GM19099 (cell line): ENCODE data around the gene CCDC102B.

ENCODE experiments used
- POLR2A ChIP-seq: IDR thresholded peaks from 3 replicates; pipeline ENCODE4 v1.6.1; 2011; ENCODE audit warnings: low read depth; ENCODE audit not compliant: insufficient read length; ENCODE audit errors: extremely low read depth

The CCDC102B gene

DNA sequence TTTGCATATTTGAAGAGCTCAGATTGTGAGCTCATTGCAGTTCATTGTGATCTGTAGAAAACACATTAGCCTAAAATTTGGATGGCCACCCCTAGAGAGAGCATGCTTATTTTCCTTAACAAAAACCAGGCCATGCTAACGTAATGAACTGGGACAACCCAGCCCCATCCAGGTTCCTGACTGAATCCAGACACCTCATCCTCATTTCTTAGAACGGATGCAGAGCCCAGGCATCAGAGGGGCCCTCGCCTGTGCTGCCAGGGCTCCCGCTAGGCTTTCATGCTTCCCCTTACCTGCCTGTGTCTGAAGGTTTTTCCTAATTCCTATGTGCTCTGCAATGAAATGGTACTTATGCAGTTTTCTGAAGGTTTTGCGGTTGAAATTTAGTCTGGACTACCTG lies 171.1 kb downstream of the CCDC102B start:
- TF ChIP-seq POLR2A, result no peak

DNA sequence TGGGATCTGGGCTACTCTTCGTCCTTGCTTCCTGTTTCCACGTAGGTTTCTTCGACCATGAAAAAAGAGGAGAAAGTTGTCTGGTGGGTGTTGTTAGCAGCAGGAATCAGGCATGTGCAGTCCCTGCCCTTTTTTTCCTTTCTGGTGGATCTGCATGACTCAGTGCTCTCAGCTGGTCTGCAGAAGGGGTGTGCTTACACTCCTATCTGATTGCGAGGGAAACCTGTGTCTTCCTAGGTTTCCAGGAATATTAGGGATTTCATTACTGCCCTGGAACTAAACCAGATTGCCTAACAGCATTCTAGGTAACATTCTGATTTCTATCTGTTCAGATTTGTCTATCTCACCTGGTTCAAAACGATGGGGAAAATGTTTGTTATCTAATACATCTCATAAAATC lies 174.3 kb downstream of the CCDC102B start:
- TF ChIP-seq POLR2A, result no peak

GRCh38 chr18:68979737-68980136 lies 181.9 kb downstream of the CCDC102B start:
- TF ChIP-seq POLR2A, result no peak

DNA sequence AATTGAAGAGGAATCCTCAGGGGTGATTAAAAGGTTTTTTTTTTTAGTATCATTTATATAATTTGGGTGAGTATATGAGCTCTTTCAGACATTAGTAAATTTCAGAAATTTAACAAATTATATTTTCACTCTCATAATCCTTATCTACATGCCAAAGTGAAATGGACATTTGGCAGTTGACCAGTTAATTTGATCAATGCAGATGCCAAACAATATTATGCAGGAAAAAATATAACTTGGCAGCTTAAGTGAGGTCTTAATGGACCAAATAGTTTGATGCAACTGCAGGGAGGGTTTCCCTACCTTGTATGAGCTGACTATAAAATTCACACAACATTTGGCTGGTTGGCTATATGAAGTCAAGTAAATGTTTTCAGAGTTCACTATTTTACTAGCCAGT lies 185.2 kb downstream of the CCDC102B start:
- no peak for TF ChIP-seq POLR2A

DNA sequence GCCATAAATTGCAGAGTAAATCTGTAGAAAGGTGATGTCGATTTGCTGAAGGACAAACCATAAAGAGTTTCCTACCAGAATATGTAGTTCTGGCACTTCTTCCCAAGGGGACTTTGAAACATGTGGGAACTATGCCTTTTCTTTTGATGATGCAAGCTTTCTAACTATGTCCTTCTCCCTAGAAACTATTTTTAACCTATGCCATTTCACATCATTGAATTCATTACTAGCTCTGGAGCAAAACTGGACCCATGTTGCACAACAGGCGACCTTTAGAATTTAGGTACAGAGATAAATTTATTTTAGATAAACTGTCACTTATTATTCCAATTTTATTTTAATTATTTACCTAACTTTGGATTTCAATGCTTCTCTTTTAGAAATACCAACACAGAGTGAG lies 186.5 kb downstream of the CCDC102B start:
- no peak for TF ChIP-seq POLR2A

DNA sequence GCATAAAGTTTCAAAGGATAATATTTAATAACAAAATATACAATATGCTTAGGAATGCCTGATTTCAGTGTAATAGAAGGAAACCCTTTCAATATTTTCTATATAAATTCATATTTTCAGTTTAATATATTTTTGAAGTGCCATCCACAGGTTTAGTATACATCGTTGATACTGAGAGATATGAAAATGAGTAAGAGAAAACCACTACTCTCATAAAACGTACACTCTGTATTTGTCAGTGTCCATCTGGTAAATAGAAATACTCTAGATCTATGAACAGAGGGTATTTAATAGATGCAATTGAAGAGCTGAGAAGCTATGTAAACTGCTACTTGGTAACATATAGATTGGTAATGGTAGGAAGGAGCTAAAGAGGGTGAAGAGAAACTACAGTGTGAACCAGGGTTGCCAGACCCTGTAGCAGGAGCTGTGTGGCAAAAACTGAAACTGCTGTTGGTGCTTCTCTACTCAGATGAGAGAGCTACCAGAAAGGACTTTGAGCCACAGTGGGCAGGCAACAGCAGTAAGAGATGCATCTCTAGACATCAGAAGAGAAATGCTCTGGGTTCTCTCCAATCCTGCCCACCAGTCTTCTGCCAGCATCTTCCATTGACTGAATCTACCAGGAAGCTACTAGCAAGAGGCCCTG lies 187.4 kb downstream of the CCDC102B start:
- no peak for TF ChIP-seq POLR2A

DNA sequence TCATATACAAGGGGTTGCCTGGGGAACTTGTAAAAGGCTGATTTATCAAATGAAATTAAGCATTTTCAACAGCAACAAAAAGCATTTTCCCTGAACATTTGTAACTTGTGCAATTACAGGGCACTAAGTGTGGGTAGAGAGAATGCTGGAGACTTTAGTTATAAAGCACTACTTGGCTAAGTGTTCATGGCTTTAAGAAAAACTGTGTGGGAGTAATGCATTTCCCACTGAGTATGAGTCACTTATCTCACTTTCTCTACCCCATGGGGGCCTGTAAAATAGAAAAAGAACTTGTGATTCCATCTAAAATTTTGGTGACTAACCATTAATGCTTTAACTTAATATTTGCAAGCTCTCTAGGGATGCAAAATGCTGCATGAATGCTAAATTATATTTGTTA lies 193.4 kb downstream of the CCDC102B start:
- TF ChIP-seq POLR2A, result no peak

DNA sequence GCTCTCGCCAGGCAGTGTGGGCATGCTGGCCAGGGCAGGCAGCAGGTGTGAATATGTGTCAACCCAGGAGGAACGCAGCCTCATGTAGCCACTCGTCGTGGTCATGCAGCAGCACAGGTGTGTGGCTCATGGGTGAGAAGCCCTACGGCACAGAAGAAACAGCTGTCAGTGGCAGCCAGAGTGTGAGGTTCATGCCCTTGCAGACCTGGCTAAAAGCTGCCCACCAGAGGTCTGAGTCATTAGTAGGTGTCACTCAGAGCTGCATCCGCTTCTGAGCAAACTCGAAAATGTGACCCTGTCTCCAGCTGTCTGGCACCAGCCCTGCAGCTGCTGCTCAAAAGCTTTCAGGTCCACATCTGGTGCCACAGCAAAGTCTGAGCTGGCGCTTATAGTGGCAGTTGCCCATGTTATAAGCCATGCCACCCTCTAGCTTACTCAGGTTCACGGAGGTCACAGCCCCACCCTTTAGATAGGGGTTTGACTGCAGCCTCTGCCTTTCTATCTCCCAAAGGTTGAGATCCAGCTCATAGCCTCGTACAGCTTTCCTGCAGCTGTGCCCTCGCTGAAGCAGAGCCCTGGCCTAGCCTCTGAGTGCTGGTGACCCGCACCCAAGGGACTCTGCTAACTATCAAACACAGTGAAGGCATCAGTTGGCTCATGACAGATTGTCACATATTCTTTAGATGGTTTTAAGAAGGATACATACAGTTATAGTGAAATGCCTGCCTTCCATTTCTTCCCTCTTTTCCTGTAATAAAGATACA lies 195.0 kb downstream of the CCDC102B start:
- TF ChIP-seq POLR2A, result no peak

GRCh38 chr18:68995675-68996074 lies 197.8 kb downstream of the CCDC102B start:
- TF ChIP-seq POLR2A, result no peak

GRCh38 chr18:68997845-68998244 lies 200.0 kb downstream of the CCDC102B start:
- no peak for TF ChIP-seq POLR2A

- no peak for TF ChIP-seq POLR2A
These were observed 202.5 kb downstream of the CCDC102B start for GRCh38 chr18:69000366-69000765.

DNA sequence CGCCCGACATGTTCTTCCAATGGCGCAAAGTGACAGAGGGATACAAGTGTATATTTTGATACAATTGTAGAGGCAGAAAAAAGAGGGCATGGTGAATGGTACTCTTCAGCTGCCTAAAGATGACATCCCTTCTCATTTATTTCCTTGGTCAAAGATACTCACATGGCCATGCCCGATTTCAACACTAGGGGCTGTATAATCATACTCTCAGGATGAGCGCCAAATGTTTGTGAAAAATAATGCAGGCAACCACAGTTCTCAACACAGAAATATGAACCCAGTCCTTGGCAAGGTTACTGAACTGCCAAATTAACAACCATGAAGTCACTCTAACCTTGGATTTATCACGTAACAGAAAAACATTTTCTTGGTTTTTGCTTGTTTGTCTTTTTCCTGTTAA lies 204.4 kb downstream of the CCDC102B start:
- TF ChIP-seq POLR2A, result no peak

DNA sequence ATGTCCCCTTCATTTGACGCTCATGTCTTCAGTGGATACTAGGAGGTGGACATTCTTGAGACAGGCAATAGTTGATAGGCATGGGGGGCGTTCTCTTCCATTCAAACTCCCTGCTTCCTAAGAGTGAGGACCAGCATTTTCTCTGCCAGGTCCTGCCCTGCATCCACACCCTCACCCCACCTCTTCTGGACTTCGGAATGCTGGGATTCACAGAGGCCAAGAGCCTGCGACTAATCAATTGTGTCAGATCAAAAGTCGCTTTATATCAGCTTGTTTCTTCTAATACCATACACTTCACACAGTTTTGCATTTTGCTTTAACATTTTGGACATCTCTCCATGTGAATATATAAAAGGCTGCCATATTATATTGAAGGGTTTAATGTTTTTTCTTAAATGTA lies 210.7 kb downstream of the CCDC102B start:
- TF ChIP-seq POLR2A, result no peak

- TF ChIP-seq POLR2A, result no peak
These were observed 223.4 kb downstream of the CCDC102B start for GRCh38 chr18:69021211-69021805.

GRCh38 chr18:69022426-69022825 lies 224.5 kb downstream of the CCDC102B start:
- no peak for TF ChIP-seq POLR2A

- no peak for TF ChIP-seq POLR2A
These were observed 233.7 kb downstream of the CCDC102B start for GRCh38 chr18:69031571-69031970.
